PC-9 (cell line): Measurements from ENCODE around the gene CD44. TPM values are rescaled to one million over a fixed set of nuclear protein-coding genes. Genes with fewer than 3 reads are reported as not detected.

Experiments
- BruUV-seq: library from RNA; stranded (reverse); fragments of 400-500 nt; replicated peaks from 2 replicates; lab custom pipeline; 2021; lab: Mats Ljungman, UMichigan
- CTCF ChIA-PET: fragments of 300-600 bp; sonication (Branson Sonifier 250); formaldehyde crosslinking; loops from one replicate; lab custom pipeline; 2022; ENCODE audit warnings: antibody characterized with exemption; lab: Charles Lee
- POLR2A ChIA-PET: fragments of 300-600 bp; sonication (Branson Sonifier 250); formaldehyde crosslinking; loops from one replicate; lab custom pipeline; 2022; ENCODE audit warnings: antibody characterized with exemption; ENCODE audit not compliant: unreplicated experiment; lab: Charles Lee
- DNase-seq, 2 experiments: peaks; one replicate each; pipeline versions ENCODE4 v3.0.0 to v3.0.0-alpha.2; 2015 to 2022; ENCODE audit warnings: mixed read lengths in 1 of 2
- H2AFZ ChIP-seq: fragments of 200-600 bp; sonication (generic); 2 replicates; pipeline ENCODE4 v1.8.1; 2017; ENCODE audit warnings: antibody characterized with exemption
- H3F3A ChIP-seq: fragments of 200-600 bp; sonication (generic); 2 replicates; pipeline ENCODE4 v1.8.1; 2017; ENCODE audit warnings: antibody characterized with exemption, mild to moderate bottlenecking, low read depth; ENCODE audit not compliant: insufficient read depth
- H3K27ac ChIP-seq: fragments of 200-600 bp; sonication (generic); 2 replicates; pipeline ENCODE4 v1.6.1; 2016; ENCODE audit warnings: mixed run types
- H3K27me3 ChIP-seq: fragments of 200-600 bp; sonication (generic); 2 replicates; pipeline ENCODE4 v1.6.1; 2016; ENCODE audit warnings: low read depth, mixed run types; ENCODE audit not compliant: insufficient read depth
- H3K36me3 ChIP-seq: fragments of 200-600 bp; sonication (generic); 2 replicates; pipeline ENCODE4 v1.6.1; 2016; ENCODE audit warnings: low read depth, mixed run types
- H3K4me1 ChIP-seq: fragments of 200-600 bp; sonication (generic); replicated peaks from 2 replicates; pipeline ENCODE4 v1.6.1; 2016; ENCODE audit warnings: mixed run types; ENCODE audit not compliant: insufficient read depth
- H3K4me2 ChIP-seq: fragments of 200-600 bp; sonication (generic); 2 replicates; pipeline ENCODE4 v1.6.1; 2017; ENCODE audit warnings: mixed run types
- H3K4me3 ChIP-seq: fragments of 200-600 bp; sonication (generic); 2 replicates; pipeline ENCODE4 v1.6.1; 2016; ENCODE audit warnings: mixed run types
- H3K79me2 ChIP-seq: fragments of 200-600 bp; sonication (generic); 2 replicates; pipeline ENCODE4 v1.6.1; 2017; ENCODE audit warnings: low read depth, mixed run types
- H3K9me2 ChIP-seq: fragments of 200-600 bp; sonication (generic); 2 replicates; pipeline ENCODE4 v1.8.1; 2017; ENCODE audit warnings: mild to moderate bottlenecking; ENCODE audit not compliant: insufficient read depth
- H3K9me3 ChIP-seq: fragments of 200-600 bp; sonication (generic); 2 replicates; pipeline ENCODE4 v1.8.1; 2016; ENCODE audit warnings: low read depth; ENCODE audit not compliant: insufficient read depth
- H4K20me1 ChIP-seq: fragments of 200-600 bp; sonication (generic); 2 replicates; pipeline ENCODE4 v1.8.1; 2017; ENCODE audit not compliant: insufficient read depth
- CTCF ChIP-seq: fragments of 200-600 bp; sonication (generic); conservative IDR thresholded peaks from 2 replicates; pipeline ENCODE4 v1.6.1; 2017; ENCODE audit warnings: mixed run types, antibody characterized with exemption, mild to moderate bottlenecking, moderate library complexity
- EZH2 ChIP-seq: fragments of 200-600 bp; sonication (generic); IDR thresholded peaks from 2 replicates; pipeline ENCODE4 v1.8.0; 2017; ENCODE audit warnings: antibody characterized with exemption, low read depth
- intact Hi-C: fragments of 100-400 bp; cut with micrococcal nuclease; formaldehyde crosslinking; loops from one replicate; pipeline ENCODE4 v1.10.0; 2022; ENCODE audit not compliant: unreplicated experiment
- total RNA-seq: library from RNA; stranded (reverse); gene quantifications from 2 replicates; pipeline ENCODE4 v1.2.3, GENCODE V29; 2021

The CD44 gene
- total RNA-seq, 1 experiment from 2014 or later: 775 TPM

- Histone ChIP-seq H3K4me1 (no peaks in the 10 kb centered on the region), H3K27me3 (no peaks in the 10 kb centered on the region), H3K9me2 (no peaks in the 10 kb centered on the region), H2AFZ (no peak overlapping the region), H3F3A (no peaks in the 10 kb centered on the region), H4K20me1 (no peaks in the 10 kb centered on the region), H3K9me3 (no peaks in the 10 kb centered on the region), H3K27ac (no peak overlapping the region), H3K4me2 (no peak overlapping the region), H3K4me3 (no peak overlapping the region), H3K79me2 (no peaks in the 10 kb centered on the region), H3K36me3 (no peaks in the 10 kb centered on the region)
- CTCF ChIA-PET: interaction anchor here (0.5 kb wide), 1 partner anchor 26 kb away, joined by 5 read pairs; no protein-coding TSS in a partner anchor
- TF ChIP-seq EZH2 (no peak), CTCF (no peak)
- intact Hi-C loops: no loop called here
- BruUV-seq: no TSS peak
- DNase-seq: no peak
- POLR2A ChIA-PET: no interaction called here
These were observed 126.9 kb downstream of the CD44 start for GRCh38 chr11:35265755-35266454.

- TF ChIP-seq EZH2 (no peak), CTCF (no peak)
- no peaks in the 10 kb centered on the region for H3K9me2 ChIP-seq
- ChIA-PET POLR2A (interaction anchor here (0.6 kb wide), 1 partner anchor 117 kb away, joined by 3 read pairs; no protein-coding TSS in a partner anchor), CTCF (interaction anchor here (0.6 kb wide), 1 partner anchor 755 kb away, joined by 3 read pairs; no protein-coding TSS in a partner anchor)
- DNase-seq: no peak
- no peak overlapping the region for H2AFZ ChIP-seq
- no peaks in the 10 kb centered on the region for H4K20me1 ChIP-seq
- H3K4me1 ChIP-seq: no peaks in the 10 kb centered on the region
- no peaks in the 10 kb centered on the region for H3K27me3 ChIP-seq
- H3K79me2 ChIP-seq: no peaks in the 10 kb centered on the region
- no peaks in the 10 kb centered on the region for H3K36me3 ChIP-seq
- H3F3A ChIP-seq: no peaks in the 10 kb centered on the region
- no peak overlapping the region for H3K4me3 ChIP-seq
- H3K4me2 ChIP-seq: no peak overlapping the region
- intact Hi-C loops: no loop called here
- no TSS peak for BruUV-seq
- no peaks in the 10 kb centered on the region for H3K9me3 ChIP-seq
- H3K27ac ChIP-seq: no peak overlapping the region
These were observed 128.5 kb downstream of the CD44 start for GRCh38 chr11:35267504-35267903.

GRCh38 chr11:35270342-35270741 is 131.4 kb downstream of the CD44 start:
- H3K4me3 ChIP-seq: no peak overlapping the region
- CTCF ChIA-PET: no interaction called here
- H3K4me1 ChIP-seq: peaks cover 5% of the 10 kb centered on the region
- H2AFZ ChIP-seq: no peak overlapping the region
- no TSS peak for BruUV-seq
- intact Hi-C loops: no loop called here
- H3K36me3 ChIP-seq: no peaks in the 10 kb centered on the region
- no peaks in the 10 kb centered on the region for H4K20me1 ChIP-seq
- H3K27ac ChIP-seq: no peak overlapping the region
- POLR2A ChIA-PET: no interaction called here
- H3K27me3 ChIP-seq: no peaks in the 10 kb centered on the region
- no peak for TF ChIP-seq CTCF
- TF ChIP-seq EZH2: no peak
- H3F3A ChIP-seq: peaks cover 9% of the 10 kb centered on the region
- DNase-seq: no peak
- H3K4me2 ChIP-seq: no peak overlapping the region
- H3K9me2 ChIP-seq: no peaks in the 10 kb centered on the region
- H3K9me3 ChIP-seq: no peaks in the 10 kb centered on the region
- H3K79me2 ChIP-seq: no peaks in the 10 kb centered on the region
